SU-DHL-6 (cell line): ENCODE measurements around the gene LCP1.

Experiments used
- H2AFZ ChIP-seq: fragments of 200-600 bp; sonication (generic); 2 replicates; pipeline ENCODE4 v1.6.1; 2014; ENCODE audit warnings: low read depth, mild to moderate bottlenecking, moderate library complexity, mixed read lengths, antibody characterized with exemption, low read length; ENCODE audit not compliant: severe bottlenecking
- H3F3A ChIP-seq: fragments of 200-600 bp; shearing (Covaris generic); 2 replicates; pipeline ENCODE4 v1.6.0; 2016; ENCODE audit warnings: antibody characterized with exemption, mild to moderate bottlenecking; ENCODE audit not compliant: insufficient read depth
- H3K27ac ChIP-seq: fragments of 200-600 bp; sonication (generic); 2 replicates; pipeline ENCODE4 v1.5.1; 2016; ENCODE audit warnings: low read depth, mild to moderate bottlenecking, low read length, moderate library complexity, mixed read lengths
- H3K27me3 ChIP-seq: fragments of 200-600 bp; sonication (generic), shearing (Covaris generic); 2 replicates; pipeline ENCODE4 v1.6.0; 2014; ENCODE audit warnings: mild to moderate bottlenecking, low read length
- H3K36me3 ChIP-seq: fragments of 200-600 bp; sonication (generic); 2 replicates; pipeline ENCODE4 v1.6.1; 2014; ENCODE audit warnings: mild to moderate bottlenecking, low read length, mixed read lengths
- H3K4me2 ChIP-seq: fragments of 300-600, 200-600 bp; shearing (Covaris generic), sonication (generic); 2 replicates; pipeline ENCODE4 v1.6.0; 2014; ENCODE audit warnings: low read length, low read depth, mild to moderate bottlenecking; ENCODE audit not compliant: poor library complexity, severe bottlenecking
- H3K4me3 ChIP-seq: fragments of 200-600 bp; sonication (generic); 2 replicates; pipeline ENCODE4 v1.5.1; 2014; ENCODE audit warnings: antibody characterized with exemption, low read length, mild to moderate bottlenecking, mixed read lengths; ENCODE audit not compliant: insufficient read depth, poor library complexity, severe bottlenecking
- H3K79me2 ChIP-seq: fragments of 200-600 bp; sonication (generic); 2 replicates; pipeline ENCODE4 v1.6.1; 2014; ENCODE audit warnings: mild to moderate bottlenecking, low read length, moderate library complexity; ENCODE audit not compliant: insufficient read depth
- H3K9ac ChIP-seq: fragments of 200-600 bp; sonication (generic); 2 replicates; pipeline ENCODE4 v1.7.0; 2014; ENCODE audit warnings: mild to moderate bottlenecking, low read length
- H3K9me2 ChIP-seq: fragments of 200-600 bp; sonication (generic); replicated peaks from 2 replicates; pipeline ENCODE4 v1.6.1; 2014; ENCODE audit warnings: low read length; ENCODE audit not compliant: insufficient read depth
- H3K9me3 ChIP-seq: fragments of 200-600 bp; sonication (generic); 2 replicates; pipeline ENCODE4 v1.6.1; 2014; ENCODE audit warnings: low read length, mixed read lengths; ENCODE audit not compliant: insufficient read depth
- H4K20me1 ChIP-seq: fragments of 200-600 bp; sonication (generic); 2 replicates; pipeline ENCODE4 v1.6.1; 2014; ENCODE audit warnings: low read depth, mild to moderate bottlenecking, antibody characterized with exemption, low read length, moderate library complexity, mixed read lengths
- EZH2phosphoT487 ChIP-seq: fragments of 200-600 bp; sonication (generic), shearing (Covaris generic); conservative IDR thresholded peaks from 2 replicates; pipeline ENCODE4 v1.6.1; 2018; ENCODE audit warnings: mild to moderate bottlenecking, antibody characterized with exemption, low read length, moderate library complexity, mixed read lengths
- TF ChIP-seq, protein P1 (sequence below): fragments of 200-600 bp; sonication (generic); IDR thresholded peaks from one replicate; pipeline ENCODE4 v1.5.1; 2017; ENCODE audit warnings: antibody characterized with exemption, mild to moderate bottlenecking, low read length, moderate library complexity; ENCODE audit not compliant: insufficient read depth, poor library complexity, severe bottlenecking

LCP1 gene

GRCh38 chr13:46082324-46082723, 99.7 kb downstream of the LCP1 start:
- Histone ChIP-seq H3K4me3 (no peak overlapping the region), H3K36me3 (no peaks in the 10 kb centered on the region), H4K20me1 (no peaks in the 10 kb centered on the region), H2AFZ (no peak overlapping the region), H3K27ac (no peak overlapping the region), H3K9me3 (no peaks in the 10 kb centered on the region), H3K79me2 (no peaks in the 10 kb centered on the region), H3F3A (no peaks in the 10 kb centered on the region), H3K9me2 (no peaks in the 10 kb centered on the region), H3K9ac (no peak overlapping the region), H3K4me2 (no peak overlapping the region), H3K27me3 (no peaks in the 10 kb centered on the region)
- TF ChIP-seq, protein P1, sequence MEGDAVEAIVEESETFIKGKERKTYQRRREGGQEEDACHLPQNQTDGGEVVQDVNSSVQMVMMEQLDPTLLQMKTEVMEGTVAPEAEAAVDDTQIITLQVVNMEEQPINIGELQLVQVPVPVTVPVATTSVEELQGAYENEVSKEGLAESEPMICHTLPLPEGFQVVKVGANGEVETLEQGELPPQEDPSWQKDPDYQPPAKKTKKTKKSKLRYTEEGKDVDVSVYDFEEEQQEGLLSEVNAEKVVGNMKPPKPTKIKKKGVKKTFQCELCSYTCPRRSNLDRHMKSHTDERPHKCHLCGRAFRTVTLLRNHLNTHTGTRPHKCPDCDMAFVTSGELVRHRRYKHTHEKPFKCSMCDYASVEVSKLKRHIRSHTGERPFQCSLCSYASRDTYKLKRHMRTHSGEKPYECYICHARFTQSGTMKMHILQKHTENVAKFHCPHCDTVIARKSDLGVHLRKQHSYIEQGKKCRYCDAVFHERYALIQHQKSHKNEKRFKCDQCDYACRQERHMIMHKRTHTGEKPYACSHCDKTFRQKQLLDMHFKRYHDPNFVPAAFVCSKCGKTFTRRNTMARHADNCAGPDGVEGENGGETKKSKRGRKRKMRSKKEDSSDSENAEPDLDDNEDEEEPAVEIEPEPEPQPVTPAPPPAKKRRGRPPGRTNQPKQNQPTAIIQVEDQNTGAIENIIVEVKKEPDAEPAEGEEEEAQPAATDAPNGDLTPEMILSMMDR = no peak
- no peak for TF ChIP-seq EZH2phosphoT487

- H3K36me3 ChIP-seq = no peaks in the 10 kb centered on the region
- TF ChIP-seq EZH2phosphoT487 = no peak
- TF ChIP-seq, protein P1 = no peak
These were observed 102.2 kb downstream of the LCP1 start for GRCh38 chr13:46079770-46080169.

GRCh38 chr13:46077265-46077664, 104.7 kb downstream of the LCP1 start:
- Histone ChIP-seq H3K27ac (no peak overlapping the region), H3K79me2 (no peaks in the 10 kb centered on the region), H3K4me3 (no peak overlapping the region), H3K9me3 (no peaks in the 10 kb centered on the region), H4K20me1 (no peaks in the 10 kb centered on the region), H3K9ac (no peak overlapping the region), H3K4me2 (no peak overlapping the region), H3K9me2 (no peaks in the 10 kb centered on the region), H2AFZ (no peak overlapping the region), H3K27me3 (no peaks in the 10 kb centered on the region), H3K36me3 (no peaks in the 10 kb centered on the region), H3F3A (no peaks in the 10 kb centered on the region)
- TF ChIP-seq, protein P1 = no peak
- TF ChIP-seq EZH2phosphoT487 = no peak

More at GRCh38 chr13:46079770-46080169, 102.2 kb downstream of the LCP1 start:
- no peaks in the 10 kb centered on the region for H3K27me3 ChIP-seq
- H3K4me3 ChIP-seq = no peak overlapping the region
- H3K9me3 ChIP-seq = no peaks in the 10 kb centered on the region
- H3K9ac ChIP-seq = no peak overlapping the region
- H2AFZ ChIP-seq = no peak overlapping the region
- no peaks in the 10 kb centered on the region for H3F3A ChIP-seq
- no peak overlapping the region for H3K27ac ChIP-seq
- H3K4me2 ChIP-seq = no peak overlapping the region
- no peaks in the 10 kb centered on the region for H3K9me2 ChIP-seq
- no peaks in the 10 kb centered on the region for H3K79me2 ChIP-seq
- no peaks in the 10 kb centered on the region for H4K20me1 ChIP-seq
